DOHH2 (cell line): ENCODE results near the gene HAND2.

ENCODE experiments used
- EZH2phosphoT487 ChIP-seq: fragments of 200-600 bp; sonication (generic); IDR thresholded peaks from 2 replicates; pipeline ENCODE4 v1.6.1; 2017; ENCODE audit warnings: borderline replicate concordance, mild to moderate bottlenecking, antibody characterized with exemption, low read length, moderate library complexity, mixed read lengths
- TF ChIP-seq, protein P1 (sequence below): fragments of 200-600 bp; sonication (generic); IDR thresholded peaks from one replicate; pipeline ENCODE4 v1.5.1; 2014; ENCODE audit warnings: antibody characterized with exemption, mild to moderate bottlenecking, low read depth, low read length; ENCODE audit not compliant: poor library complexity, severe bottlenecking

DNA sequence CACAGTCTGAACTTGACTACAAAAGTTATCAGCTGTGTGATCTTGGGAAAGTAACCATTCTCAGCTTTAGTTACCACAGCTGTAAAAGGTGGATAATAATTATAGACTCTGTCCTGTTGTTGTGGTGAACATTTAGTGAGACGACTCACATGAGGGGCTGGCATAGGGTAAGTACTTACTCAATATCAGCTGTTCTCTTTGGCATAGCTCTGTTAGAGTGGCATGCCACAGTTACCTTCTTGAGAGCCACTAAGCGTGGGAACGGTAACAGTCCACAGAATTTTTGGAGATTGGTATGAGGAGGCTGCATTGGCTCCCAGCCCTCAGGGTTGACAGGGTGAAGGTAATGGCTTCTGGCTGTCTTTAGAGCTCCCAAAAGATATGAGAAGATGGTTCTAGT lies 13.2 kb upstream of the HAND2 start:
- no peak for TF ChIP-seq EZH2phosphoT487
- TF ChIP-seq, protein P1, sequence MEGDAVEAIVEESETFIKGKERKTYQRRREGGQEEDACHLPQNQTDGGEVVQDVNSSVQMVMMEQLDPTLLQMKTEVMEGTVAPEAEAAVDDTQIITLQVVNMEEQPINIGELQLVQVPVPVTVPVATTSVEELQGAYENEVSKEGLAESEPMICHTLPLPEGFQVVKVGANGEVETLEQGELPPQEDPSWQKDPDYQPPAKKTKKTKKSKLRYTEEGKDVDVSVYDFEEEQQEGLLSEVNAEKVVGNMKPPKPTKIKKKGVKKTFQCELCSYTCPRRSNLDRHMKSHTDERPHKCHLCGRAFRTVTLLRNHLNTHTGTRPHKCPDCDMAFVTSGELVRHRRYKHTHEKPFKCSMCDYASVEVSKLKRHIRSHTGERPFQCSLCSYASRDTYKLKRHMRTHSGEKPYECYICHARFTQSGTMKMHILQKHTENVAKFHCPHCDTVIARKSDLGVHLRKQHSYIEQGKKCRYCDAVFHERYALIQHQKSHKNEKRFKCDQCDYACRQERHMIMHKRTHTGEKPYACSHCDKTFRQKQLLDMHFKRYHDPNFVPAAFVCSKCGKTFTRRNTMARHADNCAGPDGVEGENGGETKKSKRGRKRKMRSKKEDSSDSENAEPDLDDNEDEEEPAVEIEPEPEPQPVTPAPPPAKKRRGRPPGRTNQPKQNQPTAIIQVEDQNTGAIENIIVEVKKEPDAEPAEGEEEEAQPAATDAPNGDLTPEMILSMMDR = no peak
